Stimulated activated CD8-positive, alpha-beta memory T cell treated with anti-CD3 and anti-CD28 coated beads, Interleukin-15, amount 100 ng/mL, for 24 hours (primary cell): Measurements from ENCODE around the gene SNAPC4.

Experiments used
- DNase-seq: peaks from one replicate; pipeline ENCODE4 v3.0.0-alpha.2; 2020; ENCODE audit warnings: low read depth

The SNAPC4 gene, protein sequence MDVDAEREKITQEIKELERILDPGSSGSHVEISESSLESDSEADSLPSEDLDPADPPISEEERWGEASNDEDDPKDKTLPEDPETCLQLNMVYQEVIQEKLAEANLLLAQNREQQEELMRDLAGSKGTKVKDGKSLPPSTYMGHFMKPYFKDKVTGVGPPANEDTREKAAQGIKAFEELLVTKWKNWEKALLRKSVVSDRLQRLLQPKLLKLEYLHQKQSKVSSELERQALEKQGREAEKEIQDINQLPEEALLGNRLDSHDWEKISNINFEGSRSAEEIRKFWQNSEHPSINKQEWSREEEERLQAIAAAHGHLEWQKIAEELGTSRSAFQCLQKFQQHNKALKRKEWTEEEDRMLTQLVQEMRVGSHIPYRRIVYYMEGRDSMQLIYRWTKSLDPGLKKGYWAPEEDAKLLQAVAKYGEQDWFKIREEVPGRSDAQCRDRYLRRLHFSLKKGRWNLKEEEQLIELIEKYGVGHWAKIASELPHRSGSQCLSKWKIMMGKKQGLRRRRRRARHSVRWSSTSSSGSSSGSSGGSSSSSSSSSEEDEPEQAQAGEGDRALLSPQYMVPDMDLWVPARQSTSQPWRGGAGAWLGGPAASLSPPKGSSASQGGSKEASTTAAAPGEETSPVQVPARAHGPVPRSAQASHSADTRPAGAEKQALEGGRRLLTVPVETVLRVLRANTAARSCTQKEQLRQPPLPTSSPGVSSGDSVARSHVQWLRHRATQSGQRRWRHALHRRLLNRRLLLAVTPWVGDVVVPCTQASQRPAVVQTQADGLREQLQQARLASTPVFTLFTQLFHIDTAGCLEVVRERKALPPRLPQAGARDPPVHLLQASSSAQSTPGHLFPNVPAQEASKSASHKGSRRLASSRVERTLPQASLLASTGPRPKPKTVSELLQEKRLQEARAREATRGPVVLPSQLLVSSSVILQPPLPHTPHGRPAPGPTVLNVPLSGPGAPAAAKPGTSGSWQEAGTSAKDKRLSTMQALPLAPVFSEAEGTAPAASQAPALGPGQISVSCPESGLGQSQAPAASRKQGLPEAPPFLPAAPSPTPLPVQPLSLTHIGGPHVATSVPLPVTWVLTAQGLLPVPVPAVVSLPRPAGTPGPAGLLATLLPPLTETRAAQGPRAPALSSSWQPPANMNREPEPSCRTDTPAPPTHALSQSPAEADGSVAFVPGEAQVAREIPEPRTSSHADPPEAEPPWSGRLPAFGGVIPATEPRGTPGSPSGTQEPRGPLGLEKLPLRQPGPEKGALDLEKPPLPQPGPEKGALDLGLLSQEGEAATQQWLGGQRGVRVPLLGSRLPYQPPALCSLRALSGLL (N-terminal part only)

DNA sequence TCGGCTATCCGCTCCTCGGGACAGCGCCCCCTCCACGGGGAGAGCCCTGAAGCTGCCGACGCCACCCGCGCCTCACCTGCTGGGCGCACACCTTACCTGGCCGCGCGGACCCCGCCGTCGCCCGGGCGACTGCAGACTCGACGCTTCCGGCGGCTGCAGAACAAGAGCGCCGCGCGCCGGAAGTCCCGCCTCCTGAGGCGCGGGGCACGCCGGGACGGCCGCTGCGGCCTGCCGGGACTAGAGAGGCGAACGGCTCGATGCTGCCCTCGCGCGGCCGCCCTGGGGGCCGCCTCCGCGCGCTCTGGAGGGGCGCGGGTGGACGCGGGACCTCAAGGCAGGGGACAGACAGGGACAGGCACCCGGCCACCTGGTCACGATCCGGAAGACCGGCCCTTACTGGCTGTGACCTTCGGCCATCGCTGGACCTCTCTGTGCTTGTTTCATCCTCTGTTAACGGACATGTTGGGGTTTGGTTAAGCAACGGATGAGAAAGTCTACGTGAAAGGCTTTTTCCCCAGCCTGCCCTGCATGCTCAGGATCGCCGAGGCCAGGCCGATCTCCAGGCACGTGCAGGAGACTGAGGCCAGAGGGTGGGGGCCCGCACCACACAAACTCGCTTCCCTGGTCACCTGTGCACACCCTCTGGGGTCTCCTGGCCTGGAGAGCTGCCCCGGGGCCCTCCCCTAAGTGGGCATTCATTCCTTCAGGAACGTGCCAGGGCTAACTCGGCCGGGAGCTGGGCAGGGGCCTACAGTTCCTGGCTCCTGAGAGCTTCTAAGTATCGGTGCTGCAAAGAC, at the start of gene SNAPC4:
TSS of gene SNAPC4 (minus strand) at position 133 of the 797 bp plus-strand sequence. CDS start 1,742 bp downstream, outside the sequence.
- peak; percentile 76 for DNase-seq

GRCh38 chr9:136448655-136449054, 48.7 kb upstream of the SNAPC4 start:
- no peak for DNase-seq

- DNase-seq: no peak
Measured at GRCh38 chr9:136447173-136447778, 47.3 kb upstream of the SNAPC4 start.

- no peak for DNase-seq
Measured at GRCh38 chr9:136445799-136446198, 45.8 kb upstream of the SNAPC4 start.

DNA sequence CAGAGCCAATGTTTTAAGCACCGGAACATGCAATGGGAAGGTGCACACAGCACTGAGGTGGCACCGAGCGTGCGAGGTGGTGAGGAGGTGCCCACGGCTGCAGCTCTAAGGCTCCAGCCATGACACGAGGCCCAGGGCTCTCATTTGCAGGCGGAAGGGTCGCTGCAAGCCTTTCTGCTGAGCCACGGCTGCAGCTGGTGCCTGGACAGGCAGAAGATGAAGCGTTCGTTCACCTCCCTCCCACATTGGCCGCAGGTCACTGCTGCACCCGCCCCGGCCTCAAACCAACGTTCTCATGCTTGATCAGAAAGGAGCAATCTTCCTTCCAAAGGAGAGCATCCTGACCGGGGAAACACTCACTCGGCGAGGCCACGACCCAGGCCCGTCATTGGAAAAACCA, 44.1 kb upstream of the SNAPC4 start:
- no peak for DNase-seq

DNA sequence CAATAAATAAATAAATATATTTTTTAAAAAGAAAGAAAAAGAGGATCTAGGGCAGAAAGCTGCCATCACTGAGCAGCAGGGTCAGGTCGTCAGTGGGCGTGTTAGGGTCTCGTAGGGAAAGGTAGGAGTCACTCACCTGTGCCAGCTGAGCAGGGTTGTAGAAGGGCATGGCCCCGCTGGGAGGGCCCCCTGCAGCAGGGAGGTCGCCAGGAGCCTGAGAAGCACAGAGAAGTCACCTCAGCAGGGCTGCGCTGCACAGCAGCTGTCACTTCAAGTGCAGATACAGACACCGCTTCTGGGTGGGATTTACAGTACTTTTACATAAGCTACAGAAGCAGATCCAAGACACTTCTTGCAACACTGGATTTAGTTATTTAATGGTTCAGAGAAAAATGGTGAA, 43.7 kb upstream of the SNAPC4 start:
- DNase-seq: no peak

DNA sequence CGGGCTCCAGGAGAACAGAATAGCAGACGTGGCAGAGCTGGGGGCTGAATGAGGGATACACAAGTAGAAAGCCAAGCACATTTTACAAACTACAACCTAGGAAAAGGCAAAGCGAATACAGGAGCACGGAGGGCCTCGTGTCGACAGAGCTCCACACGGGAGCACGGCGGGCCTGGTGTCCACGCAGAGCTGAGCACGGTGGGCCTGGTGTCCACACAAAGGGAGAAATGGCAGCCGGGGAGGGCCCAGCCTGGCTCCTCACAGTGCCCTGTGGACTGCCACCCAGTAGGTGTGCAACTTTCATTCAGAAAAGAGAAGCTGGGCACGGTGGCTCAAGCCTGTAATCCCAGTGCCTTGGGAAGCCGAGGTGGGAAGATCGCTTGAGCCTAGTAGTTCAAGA, 43.1 kb upstream of the SNAPC4 start:
- no peak for DNase-seq

- DNase-seq: no peak
Measured at GRCh38 chr9:136442265-136442664, 42.3 kb upstream of the SNAPC4 start.

DNA sequence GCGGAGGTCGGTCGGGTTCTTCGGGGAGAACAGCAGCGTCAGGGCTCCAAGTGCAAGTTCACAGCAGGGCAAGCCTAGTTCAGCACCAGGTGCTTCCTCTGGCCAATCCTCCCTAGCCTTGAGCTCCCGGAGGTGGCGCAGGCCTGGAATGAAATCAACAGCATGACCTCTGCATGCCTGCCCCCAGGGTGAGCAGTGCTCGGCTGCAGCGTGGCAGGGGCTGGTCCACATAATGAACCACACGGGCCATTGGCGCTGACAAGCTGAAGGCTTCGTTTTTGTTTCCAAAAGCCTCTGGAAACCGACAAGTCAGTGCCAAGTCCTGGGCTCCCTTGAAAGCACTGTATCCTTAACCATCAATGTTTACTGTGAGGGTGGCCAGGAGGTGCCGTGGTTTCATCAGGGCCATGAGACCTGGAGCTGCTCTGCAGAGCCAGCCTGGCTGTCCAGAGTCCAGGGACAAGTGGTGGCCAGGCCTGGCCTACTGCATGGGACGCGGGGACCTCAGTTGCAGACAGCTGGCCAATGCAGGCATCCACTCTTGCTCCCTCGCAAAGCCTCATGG, 41.8 kb upstream of the SNAPC4 start:
- no peak for DNase-seq

DNA sequence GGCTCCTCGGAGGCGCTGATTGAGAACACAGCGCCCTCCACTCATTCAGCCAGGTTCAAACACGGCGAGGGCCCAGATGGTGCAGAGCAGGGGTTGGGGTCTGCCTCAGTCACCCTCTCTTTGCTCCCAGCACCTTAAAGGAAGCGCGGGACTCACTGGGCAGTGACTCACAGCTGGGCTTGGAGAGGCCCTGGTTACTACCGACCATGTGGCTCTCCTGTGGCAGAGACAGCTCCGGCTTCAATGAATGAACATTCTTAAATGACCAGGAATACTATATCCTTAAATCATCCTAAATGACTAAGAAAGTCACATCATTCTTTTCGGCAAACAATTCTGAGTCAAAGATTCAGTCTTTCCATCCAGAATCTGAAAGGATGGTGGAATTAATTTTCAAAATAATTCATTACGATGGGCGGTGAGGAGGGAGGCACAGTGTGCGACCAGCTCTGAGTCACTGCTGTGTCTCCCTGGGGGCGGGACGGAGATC, 41.3 kb upstream of the SNAPC4 start:
- DNase-seq: no peak

- peak; percentile 92 for DNase-seq
Measured at GRCh38 chr9:136439481-136440408, 39.8 kb upstream of the SNAPC4 start, which contains the start of gene INPP5E. INPP5E (minus strand) TSS chr9:136439845; CDS start chr9:136439419, 426 bp downstream.

- peak; percentile 20 for DNase-seq
Measured at GRCh38 chr9:136438548-136439480, 38.8 kb upstream of the SNAPC4 start.

DNA sequence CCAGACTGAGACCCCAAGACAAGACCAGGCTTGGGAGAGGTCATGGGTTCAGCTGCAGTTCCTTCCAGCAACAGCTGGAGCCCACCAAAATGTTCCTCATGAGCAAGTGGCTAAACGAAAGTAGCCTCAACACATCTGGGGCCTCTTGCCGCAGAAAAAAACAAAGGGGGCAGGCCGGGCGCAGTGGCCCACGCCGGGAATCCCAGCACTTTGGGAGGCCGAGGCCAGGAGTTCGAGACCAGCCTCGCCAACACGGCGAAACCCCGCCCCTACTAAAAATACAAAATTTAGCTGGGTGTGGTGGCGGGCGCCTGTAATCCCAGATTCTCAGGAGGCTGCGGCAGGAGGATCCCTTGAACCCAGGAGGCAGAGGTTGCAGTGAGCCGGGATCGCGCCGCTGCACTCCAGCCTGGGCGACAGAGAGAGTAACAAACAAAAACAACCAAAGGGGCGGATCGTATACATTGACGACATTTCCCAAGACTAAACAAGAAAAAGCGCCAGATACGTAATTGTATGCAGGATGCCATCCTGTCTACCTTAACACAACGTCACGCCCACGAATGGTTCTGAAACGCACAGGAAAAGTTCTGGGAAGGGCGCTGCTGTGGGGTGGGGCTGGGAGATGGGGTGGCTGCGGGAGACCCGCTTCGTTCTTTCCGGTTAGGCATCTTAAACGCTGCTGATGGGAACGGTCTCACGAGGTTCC, 38.0 kb upstream of the SNAPC4 start:
- DNase-seq: no peak

- no peak for DNase-seq
Measured at GRCh38 chr9:136437430-136437829, 37.5 kb upstream of the SNAPC4 start.

- no peak for DNase-seq
Measured at GRCh38 chr9:136436055-136436634, 36.2 kb upstream of the SNAPC4 start.

DNA sequence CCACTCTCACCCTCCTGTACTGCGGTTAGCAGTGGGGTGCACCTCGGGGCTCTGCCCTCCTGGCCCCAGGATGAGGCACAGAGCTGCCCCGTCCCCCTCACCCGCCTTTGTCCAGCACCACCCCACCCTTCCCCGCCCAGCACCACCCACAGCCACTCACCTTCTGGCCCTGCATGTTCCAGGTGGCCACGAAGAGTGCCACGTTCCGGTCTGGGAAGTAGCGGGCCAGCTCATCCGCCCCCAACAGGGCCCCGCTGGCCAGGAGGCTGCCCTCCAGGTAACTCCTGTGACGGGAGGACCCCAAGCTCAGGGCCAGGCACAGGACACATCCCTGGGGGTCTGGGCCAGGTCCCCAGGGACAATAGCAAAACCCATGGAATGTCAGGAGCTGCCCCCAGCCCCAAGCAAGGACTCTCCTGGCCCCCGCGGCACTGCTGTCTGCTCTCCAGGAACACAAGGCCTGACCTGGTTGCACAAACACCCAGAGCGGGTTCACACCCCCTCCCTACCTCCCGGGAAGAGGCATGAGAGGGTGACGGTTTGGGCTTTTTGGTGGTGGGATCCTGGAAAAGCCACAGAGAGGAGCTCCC, 34.7 kb upstream of the SNAPC4 start:
- no peak for DNase-seq
